ENCODE measurements around the gene GPR135.
A peak's percentile ranks its signal among the peaks of the same experiment; 100 is the strongest.

Gene GPR135

DNA sequence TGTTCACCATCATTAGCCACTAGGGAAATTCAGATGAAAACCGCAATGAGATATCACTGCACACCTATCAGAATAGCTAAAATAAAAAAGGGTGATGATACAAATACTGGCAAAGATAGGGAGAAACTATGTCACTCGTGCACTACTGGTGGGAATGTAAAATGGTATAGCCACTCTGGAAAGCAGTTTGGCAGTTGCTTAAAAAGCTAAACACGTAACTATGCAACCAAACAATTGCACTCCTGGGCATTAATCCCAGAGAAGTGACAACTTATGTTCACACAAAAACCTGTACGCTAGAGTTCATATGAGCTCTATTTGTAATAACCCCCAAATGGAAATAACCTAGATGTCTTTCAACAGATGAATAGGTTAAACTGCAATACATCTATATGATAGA lies 35.4 kb downstream of the GPR135 start:
- TF ChIP-seq, protein P1, sequence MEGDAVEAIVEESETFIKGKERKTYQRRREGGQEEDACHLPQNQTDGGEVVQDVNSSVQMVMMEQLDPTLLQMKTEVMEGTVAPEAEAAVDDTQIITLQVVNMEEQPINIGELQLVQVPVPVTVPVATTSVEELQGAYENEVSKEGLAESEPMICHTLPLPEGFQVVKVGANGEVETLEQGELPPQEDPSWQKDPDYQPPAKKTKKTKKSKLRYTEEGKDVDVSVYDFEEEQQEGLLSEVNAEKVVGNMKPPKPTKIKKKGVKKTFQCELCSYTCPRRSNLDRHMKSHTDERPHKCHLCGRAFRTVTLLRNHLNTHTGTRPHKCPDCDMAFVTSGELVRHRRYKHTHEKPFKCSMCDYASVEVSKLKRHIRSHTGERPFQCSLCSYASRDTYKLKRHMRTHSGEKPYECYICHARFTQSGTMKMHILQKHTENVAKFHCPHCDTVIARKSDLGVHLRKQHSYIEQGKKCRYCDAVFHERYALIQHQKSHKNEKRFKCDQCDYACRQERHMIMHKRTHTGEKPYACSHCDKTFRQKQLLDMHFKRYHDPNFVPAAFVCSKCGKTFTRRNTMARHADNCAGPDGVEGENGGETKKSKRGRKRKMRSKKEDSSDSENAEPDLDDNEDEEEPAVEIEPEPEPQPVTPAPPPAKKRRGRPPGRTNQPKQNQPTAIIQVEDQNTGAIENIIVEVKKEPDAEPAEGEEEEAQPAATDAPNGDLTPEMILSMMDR (IDR thresholded peaks at IDR 0.05; ENCODE audit: low read depth, low read length), result no peak
- no peak for DNase-seq (ENCODE audit: extremely low read depth, low read depth)

DNA sequence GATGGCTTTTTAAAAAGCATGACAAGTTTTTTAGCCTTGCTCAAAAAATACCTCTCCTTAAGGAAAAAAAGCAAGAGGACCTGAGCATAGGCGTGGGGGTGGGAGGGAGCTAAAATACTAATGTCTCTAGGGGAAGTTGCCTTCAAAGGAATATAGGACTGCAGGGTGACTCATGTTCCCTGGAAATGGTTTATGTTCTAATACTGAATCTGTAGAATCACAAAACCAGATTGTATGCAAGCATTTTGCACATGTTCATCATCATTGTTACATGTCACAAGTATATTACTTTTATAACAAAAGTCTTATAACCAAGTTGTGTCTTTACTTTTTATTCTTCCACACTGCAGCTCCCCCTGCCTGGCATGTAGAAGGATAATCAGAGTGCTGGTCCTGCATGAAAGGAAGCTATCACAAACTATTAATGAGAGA lies 36.6 kb downstream of the GPR135 start:
- no peak for DNase-seq (ENCODE audit: extremely low read depth, low read depth)
- TF ChIP-seq, protein P1 (IDR thresholded peaks at IDR 0.05; ENCODE audit: low read depth, low read length), result peak; percentile 50

DNA sequence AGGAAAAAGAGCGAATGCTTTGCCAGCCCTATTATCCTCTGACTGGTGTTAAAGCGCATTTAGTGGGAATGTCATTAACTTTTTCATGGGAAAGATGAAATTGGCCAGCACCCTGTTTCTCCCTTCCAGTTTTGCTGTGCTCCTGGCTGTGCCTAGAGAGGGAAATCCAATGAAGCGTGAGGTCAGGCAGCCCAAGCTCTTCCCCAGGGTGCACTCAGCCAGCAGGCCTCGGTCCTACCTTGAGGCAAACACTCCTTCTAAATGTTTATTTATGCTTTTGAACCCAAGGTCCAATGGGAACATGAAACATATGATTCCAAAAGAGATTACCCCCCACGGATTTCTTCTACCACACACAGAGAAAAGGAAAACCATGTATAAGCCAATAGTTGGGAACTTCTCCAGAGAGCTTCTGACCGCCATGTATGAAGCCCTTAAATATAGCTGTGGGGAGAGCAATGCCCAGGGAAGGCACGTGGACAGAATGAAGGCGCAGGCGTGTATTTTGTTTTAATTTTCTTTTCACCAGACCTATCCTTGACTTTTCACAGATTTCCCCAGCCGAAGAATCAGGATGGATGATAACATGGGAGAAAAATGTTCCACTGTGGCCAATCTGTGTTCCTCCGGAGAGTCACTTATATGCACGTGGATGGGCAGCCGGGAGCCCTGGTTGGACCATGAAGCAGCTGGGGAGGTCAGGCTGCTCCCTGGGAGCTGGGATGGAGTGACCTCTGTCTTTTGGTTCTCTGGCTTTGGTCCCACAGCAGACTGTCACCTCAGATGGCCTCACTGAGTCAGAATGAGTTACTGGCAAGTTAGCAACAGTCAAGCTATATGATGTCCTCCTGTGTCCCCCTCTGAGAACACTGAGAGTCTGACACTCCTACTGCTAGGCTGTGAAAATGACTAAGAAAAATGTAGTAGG lies 37.3 kb downstream of the GPR135 start:
- TF ChIP-seq, protein P1 (IDR thresholded peaks at IDR 0.05; ENCODE audit: low read depth, low read length), result no peak

DNA sequence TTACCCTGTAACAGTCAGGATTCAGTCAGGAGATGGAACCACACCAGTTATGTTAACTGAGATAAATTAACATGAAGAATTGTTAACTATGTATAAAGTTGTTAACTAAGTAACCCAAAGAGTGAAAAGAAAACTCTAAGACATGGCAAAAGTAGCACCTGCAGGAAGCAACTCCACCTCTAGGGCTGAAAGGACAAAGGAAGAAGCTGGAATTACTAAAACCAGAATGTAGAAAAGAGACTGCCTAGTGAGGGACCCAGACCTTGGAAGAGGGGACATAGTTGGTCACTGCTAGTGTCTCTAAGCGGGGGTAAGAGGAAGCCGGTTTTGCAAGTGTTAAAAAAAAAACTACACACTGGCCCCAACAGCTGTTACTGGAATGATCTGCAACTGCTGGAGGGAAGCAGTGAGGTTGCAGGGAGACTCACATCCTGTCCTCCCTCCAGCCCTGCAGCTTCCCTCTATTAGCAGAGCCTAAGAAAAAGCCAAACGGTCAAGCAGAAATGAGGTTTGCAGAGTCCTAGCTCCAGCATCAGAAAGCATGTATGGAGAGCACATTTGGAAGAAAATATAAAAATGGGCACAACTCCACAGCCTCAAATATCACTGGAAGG lies 39.8 kb downstream of the GPR135 start:
- DNase-seq (ENCODE audit: extremely low read depth, low read depth), result no peak
- TF ChIP-seq, protein P1 (IDR thresholded peaks at IDR 0.05; ENCODE audit: low read depth, low read length), result no peak

More for the DNA sequence above, 37.3 kb downstream of the GPR135 start:
- no peak for DNase-seq (ENCODE audit: extremely low read depth, low read depth)

DNA sequence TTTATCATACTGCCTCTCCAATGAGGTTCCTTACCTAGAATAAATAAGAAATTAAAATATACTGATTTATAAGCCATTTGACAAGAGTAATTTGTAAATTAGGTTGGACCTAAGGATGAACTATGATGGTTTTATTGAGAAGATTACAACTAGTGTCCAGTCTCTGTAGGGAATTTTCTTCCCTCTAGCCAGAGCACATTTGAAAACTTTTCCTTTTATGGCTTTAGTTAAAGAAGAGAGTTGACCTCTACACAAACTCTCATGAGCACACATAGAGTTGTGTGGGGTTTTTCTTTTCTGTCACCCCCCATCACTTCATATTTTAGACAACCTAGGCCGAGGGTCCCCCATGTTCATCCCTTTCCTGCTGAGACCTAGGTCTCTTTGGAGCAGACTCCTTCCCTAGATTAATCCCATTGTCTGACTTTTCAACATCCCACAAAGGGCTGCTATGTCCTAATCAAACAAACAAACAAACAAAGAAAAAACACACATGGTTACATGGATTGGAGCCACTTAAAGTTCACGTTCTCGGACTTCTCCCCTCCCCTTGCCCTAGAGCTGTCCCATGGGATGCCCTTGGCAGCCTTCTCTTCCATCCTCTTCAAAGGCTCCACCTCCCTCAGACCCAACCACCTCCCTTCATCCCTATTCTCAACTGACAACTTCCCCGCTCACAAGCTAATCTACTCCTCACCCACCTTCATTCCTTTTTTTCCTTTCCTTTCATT lies 40.7 kb downstream of the GPR135 start:
- no peak for DNase-seq (ENCODE audit: extremely low read depth, low read depth)
- TF ChIP-seq, protein P1 (IDR thresholded peaks at IDR 0.05; ENCODE audit: low read depth, low read length), result no peak

DNA sequence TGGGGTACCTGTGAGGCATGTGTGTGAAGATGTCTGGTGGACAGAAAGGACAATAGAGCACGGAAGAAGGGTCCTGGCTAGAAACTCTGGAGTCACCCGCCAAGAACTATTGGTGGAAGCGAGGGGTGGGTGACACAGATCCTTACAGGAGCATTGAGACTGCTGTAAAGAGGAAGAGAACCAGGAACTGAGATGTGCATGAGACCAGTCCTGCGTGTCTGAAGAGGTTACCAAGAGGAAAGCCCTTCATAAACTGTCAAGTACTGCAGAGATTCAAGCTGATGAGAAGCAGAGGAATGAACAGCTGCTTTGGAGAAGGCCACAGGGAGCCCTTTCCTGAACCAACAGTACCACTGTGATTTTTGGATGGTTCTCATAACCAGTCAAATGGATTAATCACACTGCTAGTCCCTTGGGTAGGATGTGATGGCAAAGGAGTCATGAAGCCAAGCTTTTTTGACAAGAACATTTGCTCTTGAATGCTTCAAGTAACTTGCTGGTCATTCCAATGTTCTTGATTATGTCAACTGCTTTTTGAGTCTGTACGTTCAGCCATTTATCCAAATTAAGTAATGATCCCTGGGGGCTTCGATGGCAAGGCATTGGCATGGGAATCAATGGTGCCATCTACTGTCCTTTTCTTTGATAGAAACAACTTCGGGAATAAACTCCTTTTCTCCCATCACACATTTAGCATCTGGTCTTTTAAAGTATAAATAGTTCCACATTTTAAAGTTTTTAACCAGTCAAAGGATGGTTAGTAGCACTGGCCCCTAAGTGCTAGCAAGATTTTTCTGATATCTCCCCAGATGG lies 42.9 kb downstream of the GPR135 start:
- TF ChIP-seq, protein P1 (IDR thresholded peaks at IDR 0.05; ENCODE audit: low read depth, low read length), result peak; percentile 1
- no peak for DNase-seq (ENCODE audit: extremely low read depth, low read depth)

Measured in AG09319 (cell line).